Uterus (tissue), 4 donors: ENCODE measurements around the gene GPR146. TPM values are rescaled to one million over a fixed set of nuclear protein-coding genes. Genes with fewer than 3 reads are reported as not detected.

Experiments
- DNase-seq, 2 donors: peaks; one replicate each; pipeline ENCODE4 v3.0.0-alpha.2; 2019 to 2020
- H3K27ac ChIP-seq, 2 donors: fragments of 200-600 bp; sonication (generic); 1 replicate in 1 of 2; 2 replicates in 1 of 2; pipeline ENCODE4 v1.5.1; 2016 to 2018
- H3K27me3 ChIP-seq, 2 donors: fragments of 200-600 bp; sonication (generic); one replicate each; pipeline ENCODE4 v1.5.1; 2018 to 2019; ENCODE audit warnings: control low read depth in 1 of 2
- H3K36me3 ChIP-seq, 2 donors: fragments of 200-600 bp; sonication (generic); one replicate each; pipeline ENCODE4 v1.5.1; 2019; ENCODE audit warnings: control low read depth in 1 of 2
- H3K4me1 ChIP-seq, 2 donors: fragments of 200-600 bp; sonication (generic); one replicate each; pipeline ENCODE4 v1.5.1; 2018 to 2019; ENCODE audit warnings: control low read depth in 1 of 2
- H3K4me3 ChIP-seq, 2 donors: fragments of 200-600 bp; sonication (generic); 1 replicate in 1 of 2; 2 replicates in 1 of 2; pipeline ENCODE4 v1.5.1; 2018 to 2019; ENCODE audit warnings: mild to moderate bottlenecking in 1 of 2
- H3K9me3 ChIP-seq, 2 donors: fragments of 200-600 bp; sonication (generic); one replicate each; pipeline ENCODE4 v1.5.1; 2019; ENCODE audit warnings: control low read depth in 1 of 2
- CTCF ChIP-seq, 4 experiments: fragments of 200-600 bp in 2 of 4; fragments of 450-650 bp in 2 of 4; sonication (generic) in 2 of 4; IDR thresholded peaks; one replicate each; pipeline ENCODE4 v1.5.1; 2016 to 2019; ENCODE audit warnings: antibody characterized with exemption in 4 of 4, mild to moderate bottlenecking in 2 of 4, moderate library complexity in 1 of 4
- POLR2A ChIP-seq, 2 donors: fragments of 450-650 bp; IDR thresholded peaks; one replicate each; pipeline ENCODE4 v1.6.1; 2016; ENCODE audit warnings: antibody characterized with exemption in 2 of 2, mild to moderate bottlenecking in 1 of 2, moderate library complexity in 1 of 2
- intact Hi-C: fragments of 100-400 bp; cut with DNase I; formaldehyde crosslinking; loops from one replicate; pipeline ENCODE4 v1.15.1; 2023; ENCODE audit warnings: low total_unique reads
- total RNA-seq, 4 donors: library from RNA; depleted of rRNA in 3 of 4; stranded (reverse); fragments of >200 nt in 3 of 4; gene quantifications; one replicate each; pipeline versions ENCODE4 v1.1.0 to v1.2.4, GENCODE V29; 2014 to 2023
- donor health status: DM: yes; HTN: yes; CAD: no.

Gene GPR146
- total RNA-seq, 4 donors from 2014 or later: 10.0 to 110 (median 32.9) TPM

- H3K4me3 ChIP-seq: peak overlapping the region; percentile 21 to 36
- no peak for DNase-seq
- no peaks in the 10 kb centered on the region for H3K36me3 ChIP-seq
- H3K27me3 ChIP-seq: no peaks in the 10 kb centered on the region
- no peak for TF ChIP-seq CTCF (IDR thresholded peaks at IDR 0.05)
- TF ChIP-seq POLR2A (IDR thresholded peaks at IDR 0.05): no peak
- peak overlapping the region; percentile 11 to 74 for H3K27ac ChIP-seq
- peaks cover 0 to 3% of the 10 kb centered on the region in 2 donors for H3K4me1 ChIP-seq
- intact Hi-C loops: no loop called here
- no peaks in the 10 kb centered on the region for H3K9me3 ChIP-seq
These were observed 43.1 kb downstream of the GPR146 start for GRCh38 chr7:1087465-1087814.

- peak within 1 kb of the TSS; percentile 21 to 36 for H3K4me3 ChIP-seq
- no peaks in the 10 kb centered on the region for H3K27me3 ChIP-seq
- peaks cover 0 to 3% of the 10 kb centered on the region in 2 donors for H3K4me1 ChIP-seq
- DNase-seq: peak; percentile 56 to 64
- intact Hi-C loops: no loop called here
- H3K27ac ChIP-seq: peak within 1 kb of the TSS; percentile 11 to 74
- H3K9me3 ChIP-seq: no peaks in the 10 kb centered on the region
- no peak for TF ChIP-seq CTCF (IDR thresholded peaks at IDR 0.05)
- TF ChIP-seq POLR2A (IDR thresholded peaks at IDR 0.05): no peak
- no peaks in the 10 kb centered on the region for H3K36me3 ChIP-seq
These were observed 43.9 kb downstream of the GPR146 start, which contains the start of gene GPER1 for GRCh38 chr7:1087952-1088920. Gene GPER1, plus strand, starts transcription at chr7:1088113. Its CDS starts 3,616 bp downstream, at chr7:1091729.

- H3K27ac ChIP-seq: no peak overlapping the region
- no peaks in the 10 kb centered on the region for H3K27me3 ChIP-seq
- no peaks in the 10 kb centered on the region for H3K36me3 ChIP-seq
- DNase-seq: no peak
- no peaks in the 10 kb centered on the region for H3K9me3 ChIP-seq
- TF ChIP-seq POLR2A (IDR thresholded peaks at IDR 0.05): no peak
- TF ChIP-seq CTCF (IDR thresholded peaks at IDR 0.05): no peak
- H3K4me1 ChIP-seq: peaks cover 0 to 3% of the 10 kb centered on the region in 2 donors
- intact Hi-C loops: no loop called here
- H3K4me3 ChIP-seq: no peak overlapping the region
These were observed 45.9 kb downstream of the GPR146 start for GRCh38 chr7:1090236-1090635.

GRCh38 chr7:1090686-1091643 is 46.6 kb downstream of the GPR146 start:
- no peak overlapping the region for H3K27ac ChIP-seq
- no peaks in the 10 kb centered on the region for H3K9me3 ChIP-seq
- peaks cover 0 to 3% of the 10 kb centered on the region in 2 donors for H3K4me1 ChIP-seq
- TF ChIP-seq POLR2A (IDR thresholded peaks at IDR 0.05) (no peak), CTCF (IDR thresholded peaks at IDR 0.05) (no peak)
- no peak for DNase-seq
- H3K27me3 ChIP-seq: no peaks in the 10 kb centered on the region
- no peak overlapping the region for H3K4me3 ChIP-seq
- H3K36me3 ChIP-seq: no peaks in the 10 kb centered on the region
- intact Hi-C loops: no loop called here
